Testis (tissue), 3 donors: ENCODE results near the gene TRMO. TPM values are rescaled to one million over a fixed set of nuclear protein-coding genes. Genes with fewer than 3 reads are reported as not detected.

ENCODE experiments used
- DNase-seq: peaks from one replicate; pipeline ENCODE4 v3.0.0-alpha.2; 2019
- H3K27ac ChIP-seq, 2 donors: fragments of 200-600 bp; sonication (generic); one replicate each; pipeline ENCODE4 v1.5.1; 2019
- H3K27me3 ChIP-seq: fragments of 200-600 bp; sonication (generic); one replicate; pipeline ENCODE4 v1.5.1; 2019
- H3K36me3 ChIP-seq: fragments of 200-600 bp; sonication (generic); one replicate; pipeline ENCODE4 v1.5.1; 2017; ENCODE audit warnings: low read depth; ENCODE audit errors: missing control alignments
- H3K4me1 ChIP-seq: fragments of 200-600 bp; sonication (generic); one replicate; pipeline ENCODE4 v1.5.1; 2019
- H3K4me3 ChIP-seq, 2 donors: fragments of 200-600 bp; sonication (generic); one replicate each; pipeline ENCODE4 v1.5.1; 2017 to 2019
- H3K9me3 ChIP-seq: fragments of 200-600 bp; sonication (generic); one replicate; pipeline ENCODE4 v1.5.1; 2017
- CTCF ChIP-seq, 3 experiments: fragments of 450-650 bp in 2 of 3; fragments of 200-600 bp in 1 of 3; sonication (generic) in 1 of 3; IDR thresholded peaks; one replicate each; pipeline ENCODE4 v1.5.1; 2016 to 2019; ENCODE audit warnings: antibody characterized with exemption in 3 of 3, mild to moderate bottlenecking in 2 of 3, moderate library complexity in 1 of 3
- POLR2A ChIP-seq: fragments of 450-650 bp; IDR thresholded peaks from one replicate; pipeline ENCODE4 v1.6.1; 2017; ENCODE audit warnings: antibody characterized with exemption, mild to moderate bottlenecking, moderate library complexity
- WGBS, 2 donors: methylation state at CpG; one replicate each; pipeline ENCODE4 v1.1.5; 2018; 5-methylcytosine and 5-hydroxymethylcytosine counted together
- intact Hi-C: fragments of 100-400 bp; cut with DNase I; formaldehyde crosslinking; loops from one replicate; pipeline ENCODE4 v1.15.1; 2023; ENCODE audit warnings: low total_unique reads
- polyA plus RNA-seq: library from polyadenylated mRNA; stranded (reverse); fragments of 350-450 nt; fragmentation: Illumina TruSeq; extraction: RNeasy Lipid Tissue Mini Kit (QIAGEN cat#74804); gene quantifications from one replicate; pipeline ENCODE4 v1.2.3, GENCODE V29; 2014; ENCODE audit warnings: low read depth, low replicate concordance; ENCODE audit not compliant: insufficient read depth
- total RNA-seq, 2 donors: library from RNA; depleted of rRNA; stranded (reverse); fragments of >200 nt; gene quantifications; one replicate each; pipeline ENCODE4 v1.2.3, GENCODE V29; 2016

The TRMO gene
- total and polyA plus RNA-seq, 3 donors from 2014 or later: 33.2 to 40.1 (median 37.3) TPM

DNA sequence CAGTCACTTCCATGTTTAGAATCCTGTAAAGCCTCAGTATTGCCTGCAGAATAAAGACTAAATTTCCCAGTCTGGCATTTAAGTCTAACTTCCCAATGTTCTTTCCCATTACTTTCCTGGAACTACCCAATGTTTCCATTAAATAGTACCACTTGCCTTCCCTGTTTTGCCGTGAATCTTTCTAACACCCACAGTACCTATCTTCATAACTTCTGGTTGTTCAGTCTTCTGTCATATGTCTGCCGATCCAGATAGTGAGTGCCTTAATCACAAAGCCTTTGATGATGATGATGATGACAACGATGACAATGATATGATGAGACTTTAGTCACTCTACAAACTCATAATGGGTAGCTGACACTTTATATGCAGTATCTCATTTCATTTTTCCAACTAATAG lies 22.3 kb upstream of the TRMO start:
- intact Hi-C loops: no loop called here
- H3K27ac ChIP-seq: no peak overlapping the region
- TF ChIP-seq POLR2A: no peak
- no peak for TF ChIP-seq CTCF (IDR thresholded peaks at IDR 0.05)
- no peaks in the 10 kb centered on the region for H3K4me1 ChIP-seq
- DNase-seq: no peak
- H3K27me3 ChIP-seq: no peaks in the 10 kb centered on the region
- no peaks in the 10 kb centered on the region for H3K9me3 ChIP-seq
- H3K36me3 ChIP-seq: no peaks in the 10 kb centered on the region
- H3K4me3 ChIP-seq: no peak overlapping the region
- WGBS, 2 donors: 75 to 87% methylated on average over 3 of the region's 3 CpGs

- no peak overlapping the region for H3K27ac ChIP-seq
- H3K4me3 ChIP-seq: no peak overlapping the region
- no peak for TF ChIP-seq CTCF (IDR thresholded peaks at IDR 0.05)
- TF ChIP-seq POLR2A: no peak
- no peaks in the 10 kb centered on the region for H3K27me3 ChIP-seq
- H3K9me3 ChIP-seq: no peaks in the 10 kb centered on the region
- H3K36me3 ChIP-seq: no peaks in the 10 kb centered on the region
- no peaks in the 10 kb centered on the region for H3K4me1 ChIP-seq
- intact Hi-C loops: no loop called here
- DNase-seq: no peak
These were observed 21.1 kb upstream of the TRMO start for GRCh38 chr9:97943308-97943855.

- no peak overlapping the region for H3K4me3 ChIP-seq
- H3K4me1 ChIP-seq: no peaks in the 10 kb centered on the region
- no peak overlapping the region for H3K27ac ChIP-seq
- no peak for TF ChIP-seq CTCF (IDR thresholded peaks at IDR 0.05)
- no peak for TF ChIP-seq POLR2A
- H3K36me3 ChIP-seq: no peaks in the 10 kb centered on the region
- H3K27me3 ChIP-seq: no peaks in the 10 kb centered on the region
- WGBS, 2 donors: 87 to 92% methylated on average over 1 of the region's 1 CpG
- no peak for DNase-seq
- intact Hi-C loops: no loop called here
- no peaks in the 10 kb centered on the region for H3K9me3 ChIP-seq
These were observed 19.0 kb upstream of the TRMO start for GRCh38 chr9:97941323-97941722.

GRCh38 chr9:97940741-97941140 lies 18.4 kb upstream of the TRMO start:
- no peaks in the 10 kb centered on the region for H3K9me3 ChIP-seq
- TF ChIP-seq CTCF (IDR thresholded peaks at IDR 0.05) (no peak), POLR2A (no peak)
- no peak for DNase-seq
- H3K27me3 ChIP-seq: no peaks in the 10 kb centered on the region
- no peak overlapping the region for H3K27ac ChIP-seq
- no peak overlapping the region for H3K4me3 ChIP-seq
- no peaks in the 10 kb centered on the region for H3K36me3 ChIP-seq
- WGBS, 2 donors: 62 to 70% methylated on average over 3 of the region's 3 CpGs
- H3K4me1 ChIP-seq: no peaks in the 10 kb centered on the region
- intact Hi-C loops: no loop called here

DNA sequence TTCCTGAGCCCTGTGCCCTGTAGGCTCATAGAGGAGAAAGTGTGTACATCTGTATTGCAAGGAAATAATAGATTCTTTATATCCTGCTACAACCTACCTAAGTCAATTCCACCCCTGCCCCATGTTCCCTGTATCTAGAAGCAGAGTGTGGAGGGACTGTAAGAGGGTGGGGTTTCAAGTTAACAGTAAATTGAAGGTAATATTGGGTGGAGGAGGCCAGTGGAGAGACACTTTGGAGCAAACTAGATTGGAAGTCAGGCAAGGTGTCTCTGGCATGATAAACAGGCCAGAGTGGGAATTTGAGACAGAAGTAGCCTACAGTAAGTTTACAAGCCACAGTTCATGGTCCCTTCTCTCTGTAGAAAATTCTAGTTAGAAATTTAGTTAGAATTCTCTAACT lies 17.9 kb upstream of the TRMO start:
- TF ChIP-seq POLR2A (no peak), CTCF (IDR thresholded peaks at IDR 0.05) (no peak)
- H3K9me3 ChIP-seq: no peaks in the 10 kb centered on the region
- no peak overlapping the region for H3K4me3 ChIP-seq
- no peak for DNase-seq
- no peaks in the 10 kb centered on the region for H3K4me1 ChIP-seq
- H3K27me3 ChIP-seq: no peaks in the 10 kb centered on the region
- no peaks in the 10 kb centered on the region for H3K36me3 ChIP-seq
- intact Hi-C loops: no loop called here
- H3K27ac ChIP-seq: no peak overlapping the region
